GM12878 (cell line): ENCODE data around the gene CASP8. TPM values are rescaled to one million over a fixed set of nuclear protein-coding genes. Genes with fewer than 3 reads are reported as not detected.

Experiments
- ATAC-seq: fragments of 200-7000 bp; cut with Tn5 transposase; 3 replicates; pipeline ENCODE4 v1.9.1; 2020; ENCODE audit warnings: mild to moderate bottlenecking, moderate library complexity
- BruUV-seq: library from RNA; stranded (reverse); fragments of 400-500 nt; replicated peaks from 2 replicates; lab custom pipeline; 2021; lab: Mats Ljungman, UMichigan
- CTCF ChIA-PET: fragments of 300-600 bp; sonication (Branson Sonifier 250); formaldehyde crosslinking; extraction: SDS; loops from one replicate; lab custom pipeline; 2021; ENCODE audit warnings: inconsistent platforms; lab: Yijun Ruan, JAX
- POLR2A ChIA-PET: fragments of 350-600 bp; formaldehyde crosslinking; extraction: SDS; loops from one replicate; lab custom pipeline; 2021; ENCODE audit warnings: inconsistent platforms; lab: Charles Lee
- RAD21 ChIA-PET: fragments of 300-600 bp; sonication (Branson Sonifier 250); formaldehyde crosslinking; loops from one replicate; lab custom pipeline; 2023; ENCODE audit warnings: antibody characterized with exemption; ENCODE audit not compliant: unreplicated experiment; lab: Charles Lee
- SMC1A ChIA-PET: fragments of 300-600 bp; sonication (Branson Sonifier 250); formaldehyde crosslinking; loops from one replicate; lab custom pipeline; 2023; ENCODE audit not compliant: unreplicated experiment, uncharacterized antibody; lab: Charles Lee
- DNase-seq: peaks from one replicate; pipeline ENCODE4 v3.0.0-alpha.2; 2011; ENCODE audit warnings: low read depth, low spot score
- FAIRE-seq: peaks from 3 replicates; lab custom pipeline; 2011; peaks lifted over from hg19 to GRCh38; lab: Jason Lieb, UNC
- H2AFZ ChIP-seq: 2 replicates; pipeline ENCODE4 v1.6.0; 2011; ENCODE audit warnings: low read depth, low read length, control low read depth; ENCODE audit not compliant: control insufficient read depth
- H3K27ac ChIP-seq: 2 replicates; pipeline ENCODE4 v1.5.1; 2011; ENCODE audit warnings: control low read depth; ENCODE audit not compliant: control insufficient read depth, insufficient read depth
- H3K27me3 ChIP-seq, 2 experiments: replicated peaks in 1 of 2; 2 replicates each; pipeline versions ENCODE4 v1.6.0 to v1.6.1; 2011; ENCODE audit warnings: low read length in 1 of 2; ENCODE audit not compliant: control insufficient read depth in 2 of 2, insufficient read depth in 2 of 2
- H3K36me3 ChIP-seq, 2 experiments: 2 replicates each; pipeline ENCODE4 v1.5.1; 2011; ENCODE audit warnings: low read length in 1 of 2; ENCODE audit not compliant: control insufficient read depth in 2 of 2, insufficient read depth in 2 of 2
- H3K4me1 ChIP-seq: 2 replicates; pipeline ENCODE4 v1.6.1; 2011; ENCODE audit warnings: mild to moderate bottlenecking, low read length, moderate library complexity, mixed read lengths; ENCODE audit not compliant: control insufficient read depth, insufficient read depth
- H3K4me2 ChIP-seq: 2 replicates; pipeline ENCODE4 v1.6.0; 2011; ENCODE audit warnings: control low read depth; ENCODE audit not compliant: control insufficient read depth, insufficient read depth
- H3K4me3 ChIP-seq: fragments of 200-600 bp; sonication (generic); 2 replicates; pipeline ENCODE4 v1.5.1; 2016
- H3K79me2 ChIP-seq: 2 replicates; pipeline ENCODE4 v1.6.0; 2011; ENCODE audit warnings: low read length; ENCODE audit not compliant: control insufficient read depth, insufficient read depth
- H3K9ac ChIP-seq: 2 replicates; pipeline ENCODE4 v1.8.0; 2011; ENCODE audit warnings: low read length, control low read depth, mixed read lengths; ENCODE audit not compliant: control insufficient read depth, insufficient read depth
- H3K9me3 ChIP-seq: replicated peaks from 3 replicates; pipeline ENCODE4 v1.5.1; 2011; ENCODE audit warnings: mild to moderate bottlenecking, low read length; ENCODE audit not compliant: control insufficient read depth, insufficient read depth
- H4K20me1 ChIP-seq: 2 replicates; pipeline ENCODE4 v1.6.0; 2011; ENCODE audit not compliant: control insufficient read depth, insufficient read depth
- EZH2 ChIP-seq: IDR thresholded peaks from 2 replicates; pipeline ENCODE4 v1.6.1; 2012; ENCODE audit warnings: low read depth, mild to moderate bottlenecking, control low read depth, inconsistent platforms, low read length, borderline replicate concordance; ENCODE audit not compliant: control insufficient read depth
- KLF5 ChIP-seq: fragments of 450-650 bp; IDR thresholded peaks from 2 replicates; pipeline ENCODE4 v1.6.1; 2014; ENCODE audit warnings: mild to moderate bottlenecking; ENCODE audit not compliant: partially characterized antibody
- PKNOX1 ChIP-seq: fragments of 450-650 bp; IDR thresholded peaks from 2 replicates; pipeline ENCODE4 v1.6.1; 2016; ENCODE audit warnings: mild to moderate bottlenecking
- SPI1 ChIP-seq: IDR thresholded peaks from 2 replicates; pipeline ENCODE4 v1.6.1; 2011; ENCODE audit warnings: low read depth, mild to moderate bottlenecking, low read length, moderate library complexity, borderline replicate concordance; ENCODE audit not compliant: insufficient read depth
- TCF12 ChIP-seq: IDR thresholded peaks from 2 replicates; pipeline ENCODE4 v1.6.1; 2011; ENCODE audit warnings: low read depth, mild to moderate bottlenecking, low read length
- whole genome bisulfite sequencing: methylation state at CpG from one replicate; pipeline ENCODE4 v1.1.6; 2016; ENCODE audit warnings: low lambda C conversion rate; ENCODE audit not compliant: insufficient replicate concordance, insufficient coverage; ENCODE audit errors: missing lambda C conversion rate; 5-methylcytosine and 5-hydroxymethylcytosine counted together
- in situ Hi-C: fragments of 300-500 bp; cut with MboI; formaldehyde crosslinking; loops from 9 replicates; pipeline ENCODE4 v1.14.3; 2018; ENCODE audit warnings: mixed read lengths
- intact Hi-C: fragments of 100-400 bp; cut with micrococcal nuclease; formaldehyde crosslinking; loops from one replicate; pipeline ENCODE4 v1.14.2; 2022; ENCODE audit not compliant: unreplicated experiment
- polyA plus RNA-seq, 11 experiments: library from polyadenylated mRNA; depleted of rRNA in 4 of 11; unstranded in 6 of 11; stranded (reverse) in 5 of 11; fragments of >200 nt; fragmentation: Nextera tagmentation in 4 of 11; fragmentation: Illumina TruSeq in 1 of 11; extraction: Ambion mirVana in 4 of 11; extraction: Trizol in 1 of 11; gene quantifications; 1 replicate in 1 of 11; 2 replicates in 10 of 11; pipeline versions ENCODE4 v1.2.1 to v1.2.3, GENCODE V29; 2011 to 2016; ENCODE audit warnings: inconsistent platforms in 2 of 11, missing spikeins in 2 of 11, low read depth in 1 of 11
- total RNA-seq, 4 experiments: library from RNA; depleted of rRNA in 3 of 4; stranded (reverse); fragments of >200 nt in 3 of 4; fragmentation: Illumina TruSeq in 1 of 4; extraction: Trizol in 1 of 4; gene quantifications; 2 replicates each; pipeline versions ENCODE4 v1.2.1 to v1.2.3, GENCODE V29; 2013 to 2021

The CASP8 gene
- total and polyA plus RNA-seq, 10 of the 15 experiments (the other 5 are each of a cell fraction or from before 2014, with no cell fraction given) = 18.6 to 54.1 (median 39.9) TPM

GRCh38 chr2:201223089-201224073 lies 37.0 kb upstream of the CASP8 start:
- RAD21 ChIA-PET = interaction anchor here (1.0 to 2.0 kb wide), 2 partner anchors 9 to 28 kb away, joined by 3 to 14 read pairs; no protein-coding TSS in a partner anchor
- no peak overlapping the region for H3K27ac ChIP-seq
- H3K79me2 ChIP-seq = no peaks in the 10 kb centered on the region
- H2AFZ ChIP-seq = no peak overlapping the region
- intact Hi-C loops (no loop called here), in situ Hi-C loops (no loop called here)
- WGBS = 22% methylated on average over 7 of the region's 8 CpGs
- H4K20me1 ChIP-seq = no peaks in the 10 kb centered on the region
- no peaks in the 10 kb centered on the region; a peak in 1 of 4 replicates for H3K27me3 ChIP-seq
- FAIRE-seq = peak; percentile 83
- ATAC-seq = peak; percentile 94
- SMC1A ChIA-PET = interaction anchor here (0.7 to 1.8 kb wide), 7 partner anchors 9 to 140 kb away, joined by 3 to 11 read pairs (median 3); partner anchors contain the start of gene CASP10
- peaks cover 8% of the 10 kb centered on the region for H3K4me1 ChIP-seq
- TF ChIP-seq SPI1 (peak; percentile 17; the same call in 1 of the 2 replicates), EZH2 (no peak), KLF5 (no peak), PKNOX1 (peak; percentile 74), TCF12 (0 out of 2 replicates have a peak, but pooled peaks have one; percentile 17)
- no peak overlapping the region for H3K9ac ChIP-seq
- BruUV-seq = no TSS peak
- H3K9me3 ChIP-seq = no peaks in the 10 kb centered on the region
- peak overlapping the region; percentile 53; the same call in 1 of the 2 replicates for H3K4me2 ChIP-seq
- no peaks in the 10 kb centered on the region; a peak in 1 of 4 replicates for H3K36me3 ChIP-seq
- POLR2A ChIA-PET = interaction anchor here (0.7 to 1.5 kb wide), 4 partner anchors 9 to 98 kb away, joined by 3 to 6 read pairs (median 4); no protein-coding TSS in a partner anchor
- no peak overlapping the region for H3K4me3 ChIP-seq
- no peak for DNase-seq
- CTCF ChIA-PET = interaction anchor here (0.6 to 4.3 kb wide), 10 partner anchors 9 to 952 kb away, joined by 3 to 45 read pairs (median 4); partner anchors contain the start of gene CASP10
